AG04450 (cell line): Measurements from ENCODE around the gene SUPT4H1. TPM values are rescaled to one million over a fixed set of nuclear protein-coding genes. Genes with fewer than 3 reads are reported as not detected.

Experiments
- CTCF ChIA-PET: fragments of 300-600, 350-600 bp; formaldehyde crosslinking; extraction: SDS; loops from one replicate; lab custom pipeline; 2022; ENCODE audit warnings: antibody characterized with exemption, inconsistent platforms; lab: Charles Lee
- POLR2A ChIA-PET: fragments of 350-600 bp; formaldehyde crosslinking; extraction: SDS; loops from one replicate; lab custom pipeline; 2021; ENCODE audit warnings: antibody characterized with exemption, inconsistent platforms; lab: Yijun Ruan, JAX
- DNase-seq: peaks from one replicate; pipeline ENCODE4 v3.0.0-alpha.2; 2011; ENCODE audit warnings: low read depth, low spot score
- H3K27ac ChIP-seq: one replicate; pipeline ENCODE4 v1.5.1; 2012; ENCODE audit warnings: low read depth, low read length, control low read depth
- H3K27me3 ChIP-seq: one replicate; pipeline ENCODE4 v1.6.0; 2012; ENCODE audit warnings: low read length; ENCODE audit not compliant: control insufficient read depth, insufficient read depth
- H3K4me3 ChIP-seq: 2 replicates; pipeline ENCODE4 v1.5.1; 2011; ENCODE audit warnings: mild to moderate bottlenecking, low read depth, low read length, control low read depth
- H3K9me3 ChIP-seq: 2 replicates; pipeline ENCODE4 v1.5.1; 2012; ENCODE audit warnings: low read length; ENCODE audit not compliant: control insufficient read depth, insufficient read depth
- CTCF ChIP-seq: IDR thresholded peaks from 2 replicates; pipeline ENCODE4 v1.5.1; 2011; ENCODE audit warnings: low read depth, low read length, control low read depth, inconsistent platforms
- polyA plus RNA-seq: library from polyadenylated mRNA; depleted of rRNA; stranded (reverse); fragments of >200 nt; gene quantifications from 2 replicates; pipeline ENCODE4 v1.2.3, GENCODE V29; 2011

The SUPT4H1 gene
- polyA plus RNA-seq, 1 experiment: 191 TPM

GRCh38 chr17:58381124-58382035, 29.4 kb upstream of the SUPT4H1 start:
- Histone ChIP-seq H3K27me3 (peaks cover 20% of the 10 kb centered on the region), H3K4me3 (no peak overlapping the region), H3K9me3 (no peaks in the 10 kb centered on the region), H3K27ac (no peak overlapping the region)
- DNase-seq: no peak
- ChIA-PET CTCF (no interaction called here), POLR2A (no interaction called here)
- TF ChIP-seq CTCF: no peak

DNA sequence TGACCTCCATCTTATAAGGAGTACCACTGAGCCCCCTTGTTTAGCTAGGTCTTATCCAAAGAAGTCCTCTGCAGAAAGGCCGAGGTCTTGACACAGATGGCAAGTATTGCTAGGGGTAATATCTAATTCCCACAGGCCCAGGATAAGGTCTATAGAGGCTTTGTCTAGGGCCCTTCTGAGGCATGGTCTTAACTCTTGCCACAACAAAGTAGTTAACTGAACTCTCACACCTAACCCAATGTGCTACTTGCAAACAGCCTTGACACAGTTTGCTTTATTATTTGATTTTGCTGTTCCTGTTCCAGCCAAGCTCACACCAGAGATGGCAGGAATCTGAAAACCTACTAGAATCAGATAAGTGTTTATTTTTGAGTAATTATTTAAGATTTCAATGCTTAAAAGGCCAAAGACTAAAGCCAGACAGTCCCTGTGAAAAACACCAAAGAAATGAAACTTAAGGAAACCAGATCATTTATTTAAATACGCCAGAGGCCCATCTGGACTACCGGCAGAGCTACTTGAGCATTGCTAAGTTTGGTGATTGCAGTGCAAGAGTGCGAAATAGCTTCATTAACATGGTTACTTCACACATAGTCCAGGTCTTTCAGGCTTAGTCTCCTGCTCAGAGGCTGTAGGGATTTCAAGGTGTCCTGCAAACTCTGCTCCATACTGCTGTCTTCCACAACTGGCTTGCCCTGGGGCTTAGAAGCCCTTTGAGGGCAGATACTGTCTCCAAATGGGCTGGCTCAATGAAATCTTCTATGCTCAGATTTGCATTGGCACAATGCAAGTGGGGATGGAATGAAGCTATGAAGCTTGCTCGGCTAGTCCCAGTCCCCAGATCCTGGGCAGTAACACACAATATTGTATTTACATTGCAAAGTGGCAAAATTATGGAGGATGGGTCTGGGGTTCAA, 28.5 kb upstream of the SUPT4H1 start:
- Histone ChIP-seq H3K9me3 (no peaks in the 10 kb centered on the region), H3K27ac (no peak overlapping the region), H3K4me3 (no peak overlapping the region), H3K27me3 (peaks cover 20% of the 10 kb centered on the region)
- TF ChIP-seq CTCF: no peak
- CTCF ChIA-PET: no interaction called here
- POLR2A ChIA-PET: no interaction called here
- no peak for DNase-seq

DNA sequence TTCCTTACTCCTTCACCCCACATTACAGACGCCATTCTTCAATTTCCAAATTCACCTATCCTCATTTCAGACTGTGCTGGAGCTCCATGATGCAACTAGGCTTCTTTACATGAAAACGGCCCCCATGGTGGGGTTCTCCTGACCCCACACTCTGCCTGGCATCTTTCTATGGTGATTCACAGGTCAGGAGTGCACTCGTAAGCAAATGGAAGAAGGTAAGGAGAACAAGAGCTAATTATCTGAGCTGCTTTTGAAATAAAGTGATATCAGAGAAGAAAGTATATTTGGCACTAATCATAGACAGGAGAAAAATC, 27.5 kb upstream of the SUPT4H1 start:
- ChIA-PET POLR2A (interaction anchor here (0.6 to 0.7 kb wide), 2 partner anchors 27 to 43 kb away, joined by 3 to 4 read pairs; partner anchors contain the start of gene SUPT4H1), CTCF (no interaction called here)
- no peak for DNase-seq
- Histone ChIP-seq H3K27ac (no peak overlapping the region), H3K27me3 (peaks cover 20% of the 10 kb centered on the region), H3K9me3 (no peaks in the 10 kb centered on the region), H3K4me3 (no peak overlapping the region)
- no peak for TF ChIP-seq CTCF

DNA sequence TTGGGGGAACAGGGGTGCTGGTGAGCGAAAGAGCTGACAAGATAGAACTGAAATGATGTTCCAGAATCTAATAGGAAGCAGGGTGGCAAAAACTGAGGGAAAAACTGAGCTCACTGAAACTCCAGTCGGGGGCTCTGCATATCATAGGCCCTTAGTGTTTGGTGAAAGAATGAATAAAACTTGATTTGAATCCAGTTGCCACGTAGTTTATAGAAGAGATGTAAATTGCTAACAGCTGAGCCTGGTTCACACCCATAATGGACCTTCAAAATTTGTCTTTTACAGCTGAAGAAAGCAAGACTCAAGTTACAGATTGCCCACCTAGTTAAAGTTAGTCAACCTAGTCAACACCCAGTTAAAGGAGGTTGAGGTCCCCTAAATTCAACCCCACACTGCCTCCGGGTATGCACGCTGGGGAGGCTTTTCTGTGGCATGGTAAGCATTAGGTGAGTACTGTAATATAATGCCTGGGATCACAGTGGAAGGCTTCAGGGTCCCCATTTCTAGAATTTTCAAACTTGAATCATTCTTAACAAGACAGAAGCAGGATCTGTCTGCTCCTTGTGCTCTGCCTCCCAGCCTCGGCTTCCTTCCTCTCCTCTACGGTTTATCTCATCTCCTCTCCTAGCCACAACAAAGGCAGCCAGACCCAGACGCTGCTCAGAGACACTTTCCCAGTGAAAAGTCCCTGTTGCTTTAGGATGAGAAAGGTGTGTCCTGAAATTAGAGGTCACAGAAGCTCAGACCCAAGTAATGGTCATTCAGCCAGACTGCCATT, 26.9 kb upstream of the SUPT4H1 start:
- ChIA-PET POLR2A (interaction anchor here (0.6 to 0.7 kb wide), 2 partner anchors 27 to 44 kb away, joined by 3 to 4 read pairs; partner anchors contain the start of gene SUPT4H1), CTCF (no interaction called here)
- H3K27ac ChIP-seq: no peak overlapping the region
- H3K4me3 ChIP-seq: no peak overlapping the region
- H3K27me3 ChIP-seq: peaks cover 19% of the 10 kb centered on the region
- no peak for TF ChIP-seq CTCF
- DNase-seq: no peak
- H3K9me3 ChIP-seq: no peaks in the 10 kb centered on the region
